Eye (tissue), 1 donor: ENCODE data around the gene SLFN5.
"Not testable (repeated sequence)": the region's sequence is repeated elsewhere in the genome, so short reads cannot be mapped to it uniquely, and the experiment has no call there.

ENCODE experiments used
- DNase-seq: peaks from one replicate; pipeline ENCODE4 v3.0.0-alpha.2; 2015

The SLFN5 gene

GRCh38 chr17:35293151-35293847 lies 50.4 kb downstream of the SLFN5 start:
- no peak for DNase-seq

- DNase-seq: no peak
Measured at GRCh38 chr17:35294756-35295155, 51.9 kb downstream of the SLFN5 start.

- no peak for DNase-seq
Measured at GRCh38 chr17:35295686-35296085, 52.8 kb downstream of the SLFN5 start.

- no peak for DNase-seq
Measured at GRCh38 chr17:35297666-35298065, 54.8 kb downstream of the SLFN5 start.

- no peak for DNase-seq
Measured at GRCh38 chr17:35298639-35299038, 55.8 kb downstream of the SLFN5 start.

GRCh38 chr17:35299135-35299534 lies 56.3 kb downstream of the SLFN5 start:
- peak; percentile 15 for DNase-seq

- not testable (repeated sequence) for DNase-seq
Measured at GRCh38 chr17:35309345-35309744, 66.5 kb downstream of the SLFN5 start.

GRCh38 chr17:35312346-35312745 lies 69.5 kb downstream of the SLFN5 start:
- no peak for DNase-seq

- DNase-seq: peak; percentile 85
Measured at GRCh38 chr17:35312790-35313711, 70.2 kb downstream of the SLFN5 start.

GRCh38 chr17:35313875-35314409 lies 71.1 kb downstream of the SLFN5 start:
- DNase-seq: peak; percentile 1

GRCh38 chr17:35314415-35315216 lies 71.7 kb downstream of the SLFN5 start:
- no peak for DNase-seq

GRCh38 chr17:35315283-35315682 lies 72.4 kb downstream of the SLFN5 start:
- peak; percentile 6 for DNase-seq

GRCh38 chr17:35315971-35316370 lies 73.1 kb downstream of the SLFN5 start:
- DNase-seq: no peak

GRCh38 chr17:35322749-35323148 lies 79.9 kb downstream of the SLFN5 start:
- DNase-seq: no peak
